GM12873 (cell line): ENCODE data around the gene BMP2K.

Experiments used
- CTCF ChIP-seq: IDR thresholded peaks from 2 replicates; pipeline ENCODE4 v1.5.1; 2012; ENCODE audit warnings: low read depth, mild to moderate bottlenecking, moderate library complexity, low read length, control low read depth; ENCODE audit not compliant: insufficient read depth; ENCODE audit errors: missing control alignments

BMP2K gene

GRCh38 chr4:78742300-78742699 is 33.9 kb upstream of the BMP2K start:
- TF ChIP-seq CTCF, result no peak

GRCh38 chr4:78747475-78747922 is 28.7 kb upstream of the BMP2K start:
- no peak for TF ChIP-seq CTCF

GRCh38 chr4:78748381-78748780 is 27.8 kb upstream of the BMP2K start:
- peak; percentile 16 for TF ChIP-seq CTCF

- TF ChIP-seq CTCF, result no peak
These were observed 26.7 kb upstream of the BMP2K start for GRCh38 chr4:78749258-78749971.

GRCh38 chr4:78749972-78750727 is 26.0 kb upstream of the BMP2K start:
- TF ChIP-seq CTCF, result no peak

GRCh38 chr4:78753091-78753490 is 23.1 kb upstream of the BMP2K start:
- no peak for TF ChIP-seq CTCF

GRCh38 chr4:78754872-78755271 is 21.3 kb upstream of the BMP2K start:
- TF ChIP-seq CTCF, result no peak
